Measurements from ENCODE around the gene SNRK.
"Not testable (repeated sequence)": the region's sequence is repeated elsewhere in the genome, so short reads cannot be mapped to it uniquely, and the experiment has no call there.

Gene SNRK

GRCh38 chr3:43348350-43348749 is 62.0 kb downstream of the SNRK start:
- DNase-seq = no peak

GRCh38 chr3:43348852-43349574 is 62.7 kb downstream of the SNRK start:
- DNase-seq = no peak

GRCh38 chr3:43349716-43350115 is 63.4 kb downstream of the SNRK start:
- no peak for DNase-seq

GRCh38 chr3:43353393-43353792 is 67.1 kb downstream of the SNRK start:
- no peak for DNase-seq

- DNase-seq = no peak
These were observed 67.8 kb downstream of the SNRK start for GRCh38 chr3:43353923-43354670.

GRCh38 chr3:43356033-43356432 is 69.7 kb downstream of the SNRK start:
- DNase-seq = not testable (repeated sequence)

GRCh38 chr3:43361077-43361476 is 74.7 kb downstream of the SNRK start:
- DNase-seq = no peak

GRCh38 chr3:43362183-43362582 is 75.8 kb downstream of the SNRK start:
- no peak for DNase-seq

- DNase-seq = no peak
These were observed 76.6 kb downstream of the SNRK start for GRCh38 chr3:43362961-43363360.

- DNase-seq = no peak
These were observed 77.4 kb downstream of the SNRK start for GRCh38 chr3:43363621-43364266.

- DNase-seq = no peak
These were observed 78.2 kb downstream of the SNRK start for GRCh38 chr3:43364494-43364893.

- DNase-seq = no peak
These were observed 78.6 kb downstream of the SNRK start for GRCh38 chr3:43364926-43365325.

- DNase-seq = no peak
These were observed 79.4 kb downstream of the SNRK start for GRCh38 chr3:43365601-43366305.

- no peak for DNase-seq
These were observed 80.1 kb downstream of the SNRK start for GRCh38 chr3:43366481-43366880.

- no peak for DNase-seq
These were observed 80.5 kb downstream of the SNRK start for GRCh38 chr3:43366885-43367284.

- DNase-seq = no peak
These were observed 83.3 kb downstream of the SNRK start for GRCh38 chr3:43369404-43370292.

- no peak for DNase-seq
These were observed 84.1 kb downstream of the SNRK start for GRCh38 chr3:43370293-43370980.

- no peak for DNase-seq
These were observed 85.2 kb downstream of the SNRK start for GRCh38 chr3:43371494-43371893.

- no peak for DNase-seq
These were observed 85.8 kb downstream of the SNRK start for GRCh38 chr3:43372007-43372740.

GRCh38 chr3:43372809-43373559 is 86.6 kb downstream of the SNRK start:
- DNase-seq = no peak

Measured in NCI-H226 (cell line).